Trophoblast cell (in vitro differentiated cells and primary cell): ENCODE measurements around the gene OXTR.

Source experiments
- DNase-seq, 2 donors: peaks; one replicate each; pipeline ENCODE4 v3.0.0-alpha.2; 2016
- H2AFZ ChIP-seq: 2 replicates; pipeline ENCODE4 v1.6.1; 2013; ENCODE audit warnings: low read length, moderate library complexity, mild to moderate bottlenecking; ENCODE audit not compliant: insufficient read depth, poor library complexity
- H2AK5ac ChIP-seq: 2 replicates; pipeline ENCODE4 v1.6.1; 2013; ENCODE audit warnings: mild to moderate bottlenecking, low read length
- H2BK120ac ChIP-seq: 2 replicates; pipeline ENCODE4 v1.6.1; 2013; ENCODE audit warnings: low read length, mild to moderate bottlenecking, moderate library complexity; ENCODE audit not compliant: insufficient read depth, poor library complexity
- H2BK12ac ChIP-seq: 2 replicates; pipeline ENCODE4 v1.6.1; 2013; ENCODE audit warnings: mild to moderate bottlenecking, low read length, moderate library complexity
- H2BK5ac ChIP-seq: 2 replicates; pipeline ENCODE4 v1.6.1; 2013; ENCODE audit warnings: low read length, low read depth, moderate library complexity, mild to moderate bottlenecking; ENCODE audit not compliant: poor library complexity
- H3K14ac ChIP-seq: 2 replicates; pipeline ENCODE4 v1.6.1; 2013; ENCODE audit warnings: mild to moderate bottlenecking, low read length
- H3K18ac ChIP-seq: 2 replicates; pipeline ENCODE4 v1.6.1; 2013; ENCODE audit warnings: mild to moderate bottlenecking, low read length
- H3K23ac ChIP-seq: 2 replicates; pipeline ENCODE4 v1.6.1; 2013; ENCODE audit warnings: low read length
- H3K27ac ChIP-seq: 2 replicates; pipeline ENCODE4 v1.5.1; 2013; ENCODE audit warnings: low read depth, mild to moderate bottlenecking, inconsistent platforms, low read length, moderate library complexity
- H3K27me3 ChIP-seq: 2 replicates; pipeline ENCODE4 v1.6.1; 2013; ENCODE audit warnings: inconsistent platforms, mild to moderate bottlenecking, low read length, moderate library complexity; ENCODE audit not compliant: insufficient read depth
- H3K36me3 ChIP-seq, 2 experiments: 1 replicate in 1 of 2; 2 replicates in 1 of 2; pipeline ENCODE4 v1.6.1; 2013; ENCODE audit warnings: low read length in 2 of 2, mild to moderate bottlenecking in 2 of 2, moderate library complexity in 1 of 2; ENCODE audit not compliant: insufficient read depth in 2 of 2, control insufficient read depth in 1 of 2
- H3K4ac ChIP-seq: 2 replicates; pipeline ENCODE4 v1.6.1; 2013; ENCODE audit warnings: low read depth, mild to moderate bottlenecking, low read length, moderate library complexity
- H3K4me1 ChIP-seq, 2 experiments: 1 replicate in 1 of 2; 2 replicates in 1 of 2; pipeline ENCODE4 v1.6.1; 2013; ENCODE audit warnings: low read length in 2 of 2, mild to moderate bottlenecking in 2 of 2, moderate library complexity in 1 of 2; ENCODE audit not compliant: insufficient read depth in 2 of 2, control insufficient read depth in 1 of 2
- H3K4me2 ChIP-seq: 2 replicates; pipeline ENCODE4 v1.6.1; 2013; ENCODE audit warnings: inconsistent platforms, mild to moderate bottlenecking, low read length, moderate library complexity
- H3K4me3 ChIP-seq: 2 replicates; pipeline ENCODE4 v1.5.1; 2013; ENCODE audit warnings: mild to moderate bottlenecking, low read depth, low read length, inconsistent platforms
- H3K79me1 ChIP-seq: one replicate; pipeline ENCODE4 v1.6.1; 2013; ENCODE audit warnings: low read length
- H3K79me2 ChIP-seq: 2 replicates; pipeline ENCODE4 v1.6.1; 2013; ENCODE audit warnings: low read length, mild to moderate bottlenecking; ENCODE audit not compliant: control insufficient read depth, insufficient read depth, poor library complexity
- H3K9ac ChIP-seq: 2 replicates; pipeline ENCODE4 v1.6.1; 2013; ENCODE audit warnings: mild to moderate bottlenecking, low read length
- H3K9me3 ChIP-seq: 2 replicates; pipeline ENCODE4 v1.6.1; 2013; ENCODE audit warnings: low read depth, mild to moderate bottlenecking, control low read depth, inconsistent platforms, low read length; ENCODE audit not compliant: insufficient read depth
- H4K12ac ChIP-seq: 2 replicates; pipeline ENCODE4 v1.6.1; 2013; ENCODE audit warnings: low read depth, mild to moderate bottlenecking, low read length, moderate library complexity
- H4K8ac ChIP-seq: 2 replicates; pipeline ENCODE4 v1.6.1; 2013; ENCODE audit warnings: low read depth, mild to moderate bottlenecking, low read length, moderate library complexity
- H4K91ac ChIP-seq: one replicate; pipeline ENCODE4 v1.6.1; 2013; ENCODE audit warnings: low read depth, mild to moderate bottlenecking, low read length, moderate library complexity
- WGBS: extraction: QIAGEN DNeasy Blood & Tissue Kit; methylation state at CpG from one replicate; pipeline ENCODE4 v1.1.7; 2013; ENCODE audit warnings: missing lambda C conversion rate; ENCODE audit not compliant: insufficient read length, insufficient coverage; ENCODE audit errors: extremely low coverage; 5-methylcytosine and 5-hydroxymethylcytosine counted together

OXTR gene

DNA sequence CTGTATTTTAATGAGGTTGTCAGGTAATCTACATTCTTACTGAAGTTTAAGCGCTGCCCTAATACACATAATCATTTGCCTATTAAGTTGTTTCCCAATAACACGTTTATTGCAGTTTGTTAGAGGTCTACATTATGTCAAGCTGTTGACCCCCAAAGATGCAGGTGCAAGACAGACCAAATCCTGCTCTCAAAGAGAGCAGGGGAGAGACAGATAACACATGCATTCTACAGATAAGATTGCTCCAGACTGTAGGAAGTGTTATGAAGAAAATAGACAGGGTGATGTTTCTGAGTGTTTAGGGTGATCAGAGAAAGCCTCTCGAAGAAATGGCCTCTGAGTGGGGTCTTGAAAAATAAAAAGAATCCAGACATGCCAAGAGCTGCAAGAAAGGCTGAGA, 24.8 kb upstream of the OXTR start:
- Histone ChIP-seq H3K79me2 (no peaks in the 10 kb centered on the region), H3K4me3 (no peak overlapping the region), H2BK120ac (no peak overlapping the region), H3K4me2 (no peak overlapping the region), H4K91ac (no peak overlapping the region), H2BK5ac (no peak overlapping the region), H3K18ac (no peak overlapping the region), H3K9ac (no peak overlapping the region), H3K4me1 (peaks cover 4 to 6% of the 10 kb centered on the region in 2 experiments), H2AK5ac (no peak overlapping the region), H4K12ac (no peak overlapping the region), H3K14ac (no peak overlapping the region), H3K9me3 (no peaks in the 10 kb centered on the region), H3K79me1 (peaks cover 5% of the 10 kb centered on the region), H2AFZ (no peak overlapping the region), H3K4ac (no peak overlapping the region), H3K27ac (no peak overlapping the region), H3K36me3 (no peaks in the 10 kb centered on the region), H2BK12ac (no peak overlapping the region), H3K27me3 (no peaks in the 10 kb centered on the region), H4K8ac (no peak overlapping the region), H3K23ac (no peak overlapping the region)
- no CpG with 5 or more reads among the region's 3 CpGs for WGBS
- DNase-seq = no peak

DNA sequence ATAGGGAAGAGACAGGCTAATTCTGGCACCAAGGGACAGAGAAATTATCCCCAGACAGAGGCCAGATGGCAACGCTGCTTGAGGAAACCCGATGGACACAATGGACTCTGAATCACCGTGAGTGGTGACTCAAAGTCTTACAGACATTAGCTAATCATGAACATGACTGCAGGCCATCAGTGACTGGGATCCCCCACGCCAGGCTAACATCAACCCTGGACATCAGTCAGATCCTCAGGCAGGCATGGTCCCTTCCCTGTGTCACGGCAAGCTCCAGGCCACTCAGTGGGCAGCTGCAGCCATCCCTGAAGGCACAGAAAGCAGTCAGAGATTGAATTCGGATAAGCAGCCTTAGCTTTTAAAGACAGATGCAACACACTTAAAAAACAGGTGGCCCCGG, 23.8 kb upstream of the OXTR start:
- Histone ChIP-seq H3K27me3 (no peaks in the 10 kb centered on the region), H3K79me2 (no peaks in the 10 kb centered on the region), H3K4ac (no peak overlapping the region), H4K8ac (no peak overlapping the region), H3K14ac (no peak overlapping the region), H3K27ac (peak overlapping the region; percentile 7), H2BK5ac (no peak overlapping the region), H3K4me1 (peaks cover 4 to 6% of the 10 kb centered on the region in 2 experiments), H2BK12ac (no peak overlapping the region), H2AK5ac (no peak overlapping the region), H3K4me3 (no peak overlapping the region), H4K91ac (no peak overlapping the region), H2AFZ (no peak overlapping the region), H3K9ac (no peak overlapping the region), H3K9me3 (no peaks in the 10 kb centered on the region), H3K18ac (no peak overlapping the region), H3K79me1 (peaks cover 5% of the 10 kb centered on the region), H2BK120ac (no peak overlapping the region), H3K36me3 (no peaks in the 10 kb centered on the region), H3K23ac (no peak overlapping the region), H3K4me2 (no peak overlapping the region), H4K12ac (no peak overlapping the region)
- no CpG with 5 or more reads among the region's 7 CpGs for WGBS
- DNase-seq = peak; percentile 87 to 96

DNA sequence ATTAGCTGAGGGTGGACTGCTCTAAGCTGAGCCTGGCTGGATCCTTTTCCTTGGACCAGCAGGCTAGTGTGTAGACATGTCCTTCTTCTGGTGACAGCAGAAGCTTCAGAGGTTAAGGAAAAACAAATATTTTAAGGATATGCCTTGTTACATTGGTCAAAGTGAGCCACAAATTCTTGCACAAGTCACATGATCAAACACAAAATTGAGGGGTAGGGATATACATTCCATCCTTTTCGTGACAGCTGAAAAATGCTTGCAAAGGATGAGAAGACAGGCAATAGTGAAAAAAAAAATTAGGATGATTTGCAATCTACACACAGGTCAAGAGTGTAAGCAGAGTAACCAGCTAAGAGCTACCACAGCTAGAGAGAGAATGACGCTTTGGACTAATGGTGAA, 21.1 kb upstream of the OXTR start:
- Histone ChIP-seq H3K36me3 (no peaks in the 10 kb centered on the region), H3K4me1 (peaks cover 4 to 6% of the 10 kb centered on the region in 2 experiments), H3K23ac (no peak overlapping the region), H4K12ac (no peak overlapping the region), H2AFZ (no peak overlapping the region), H3K79me2 (no peaks in the 10 kb centered on the region), H4K91ac (no peak overlapping the region), H3K4ac (no peak overlapping the region), H3K18ac (no peak overlapping the region), H3K9ac (no peak overlapping the region), H2BK5ac (no peak overlapping the region), H3K79me1 (peaks cover 5% of the 10 kb centered on the region), H3K4me3 (no peak overlapping the region), H3K9me3 (no peaks in the 10 kb centered on the region), H4K8ac (no peak overlapping the region), H3K4me2 (no peak overlapping the region), H2BK120ac (no peak overlapping the region), H3K27me3 (no peaks in the 10 kb centered on the region), H3K27ac (no peak overlapping the region), H2AK5ac (no peak overlapping the region), H2BK12ac (no peak overlapping the region), H3K14ac (no peak overlapping the region)
- WGBS = no CpG with 5 or more reads among the region's 2 CpGs
- no peak for DNase-seq

DNA sequence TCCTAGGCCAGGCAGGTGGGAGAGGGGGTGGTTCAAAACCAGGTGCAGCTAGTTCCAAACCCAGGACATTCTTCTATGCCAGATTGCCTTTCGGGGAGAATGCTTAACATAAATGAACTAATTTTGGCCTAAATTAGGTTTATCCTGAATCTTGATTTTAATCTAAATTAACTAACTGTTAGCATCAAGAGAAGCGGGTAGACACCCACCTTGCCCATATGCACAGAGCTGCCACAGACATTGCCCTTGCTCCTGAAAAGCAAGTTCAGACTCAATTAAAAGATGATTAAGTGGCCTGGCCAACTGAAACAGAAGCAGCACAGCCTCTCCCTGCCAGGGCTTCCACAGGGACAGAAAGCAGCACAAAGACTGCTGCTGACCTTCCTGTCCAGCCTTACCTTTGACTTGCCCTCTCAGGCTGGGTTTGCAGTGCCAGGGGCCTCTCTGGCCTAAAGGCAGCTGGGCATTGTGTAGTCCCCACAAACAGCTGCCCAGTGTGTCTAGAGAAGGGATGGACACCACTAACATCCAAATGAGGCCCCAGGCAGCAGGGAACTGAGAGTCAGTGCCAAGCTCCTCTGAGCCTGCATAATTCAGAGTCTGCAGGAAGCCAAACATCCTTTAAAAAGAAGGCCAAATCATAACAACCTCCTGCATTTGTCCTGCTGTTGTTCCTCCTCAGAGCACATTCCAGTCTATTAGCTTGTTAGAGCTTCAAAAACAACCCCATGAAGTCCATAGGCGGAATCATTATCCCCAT, 15.4 kb upstream of the OXTR start:
- no peak overlapping the region for H3K9ac ChIP-seq
- H2AFZ ChIP-seq = no peak overlapping the region
- WGBS = no CpG with 5 or more reads among the region's 3 CpGs
- H3K4me1 ChIP-seq = no peaks in the 10 kb centered on the region
- H2BK5ac ChIP-seq = no peak overlapping the region
- no peak overlapping the region for H4K91ac ChIP-seq
- H3K79me2 ChIP-seq = no peaks in the 10 kb centered on the region
- H4K12ac ChIP-seq = no peak overlapping the region
- H3K4ac ChIP-seq = no peak overlapping the region
- H3K4me2 ChIP-seq = no peak overlapping the region
- H2BK120ac ChIP-seq = no peak overlapping the region
- DNase-seq = no peak
- H2AK5ac ChIP-seq = no peak overlapping the region
- H3K9me3 ChIP-seq = no peaks in the 10 kb centered on the region
- H3K27me3 ChIP-seq = no peaks in the 10 kb centered on the region
- no peak overlapping the region for H3K18ac ChIP-seq
- H3K27ac ChIP-seq = no peak overlapping the region
- no peak overlapping the region for H4K8ac ChIP-seq
- no peaks in the 10 kb centered on the region for H3K79me1 ChIP-seq
- H3K4me3 ChIP-seq = peak overlapping the region; percentile 12
- no peak overlapping the region for H2BK12ac ChIP-seq
- no peak overlapping the region for H3K14ac ChIP-seq
- no peaks in the 10 kb centered on the region for H3K36me3 ChIP-seq
- H3K23ac ChIP-seq = no peak overlapping the region
